Fibroblast of the aortic adventitia (primary cell): ENCODE data around the gene LRBA. TPM values are rescaled to one million over a fixed set of nuclear protein-coding genes. Genes with fewer than 3 reads are reported as not detected.
A peak's percentile ranks its signal among the peaks of the same experiment; 100 is the strongest.

Experiments
- DNase-seq: peaks from one replicate; pipeline ENCODE4 v3.0.0-alpha.2; 2010; ENCODE audit warnings: low read depth
- H3K4me3 ChIP-seq: 2 replicates; pipeline ENCODE4 v1.5.1; 2011; ENCODE audit warnings: low read depth, mild to moderate bottlenecking, control low read depth, low read length, moderate library complexity
- total RNA-seq: library from RNA; depleted of rRNA; stranded (reverse); fragments of >200 nt; gene quantifications from 2 replicates; pipeline ENCODE4 v1.2.3, GENCODE V29; 2012; ENCODE audit warnings: low replicate concordance
- TF ChIP-seq, protein P1 (sequence below): IDR thresholded peaks from 2 replicates; pipeline ENCODE4 v1.5.1; 2011; ENCODE audit warnings: mild to moderate bottlenecking, low read length, control low read depth, inconsistent platforms; ENCODE audit not compliant: insufficient read depth

Gene LRBA
- total RNA-seq, 1 donor: 45.8 TPM

- no peak for DNase-seq
- no peak overlapping the region for H3K4me3 ChIP-seq
- TF ChIP-seq, protein P1, sequence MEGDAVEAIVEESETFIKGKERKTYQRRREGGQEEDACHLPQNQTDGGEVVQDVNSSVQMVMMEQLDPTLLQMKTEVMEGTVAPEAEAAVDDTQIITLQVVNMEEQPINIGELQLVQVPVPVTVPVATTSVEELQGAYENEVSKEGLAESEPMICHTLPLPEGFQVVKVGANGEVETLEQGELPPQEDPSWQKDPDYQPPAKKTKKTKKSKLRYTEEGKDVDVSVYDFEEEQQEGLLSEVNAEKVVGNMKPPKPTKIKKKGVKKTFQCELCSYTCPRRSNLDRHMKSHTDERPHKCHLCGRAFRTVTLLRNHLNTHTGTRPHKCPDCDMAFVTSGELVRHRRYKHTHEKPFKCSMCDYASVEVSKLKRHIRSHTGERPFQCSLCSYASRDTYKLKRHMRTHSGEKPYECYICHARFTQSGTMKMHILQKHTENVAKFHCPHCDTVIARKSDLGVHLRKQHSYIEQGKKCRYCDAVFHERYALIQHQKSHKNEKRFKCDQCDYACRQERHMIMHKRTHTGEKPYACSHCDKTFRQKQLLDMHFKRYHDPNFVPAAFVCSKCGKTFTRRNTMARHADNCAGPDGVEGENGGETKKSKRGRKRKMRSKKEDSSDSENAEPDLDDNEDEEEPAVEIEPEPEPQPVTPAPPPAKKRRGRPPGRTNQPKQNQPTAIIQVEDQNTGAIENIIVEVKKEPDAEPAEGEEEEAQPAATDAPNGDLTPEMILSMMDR: no peak
These were observed 659.7 kb downstream of the LRBA start for GRCh38 chr4:150355418-150355817.

DNA sequence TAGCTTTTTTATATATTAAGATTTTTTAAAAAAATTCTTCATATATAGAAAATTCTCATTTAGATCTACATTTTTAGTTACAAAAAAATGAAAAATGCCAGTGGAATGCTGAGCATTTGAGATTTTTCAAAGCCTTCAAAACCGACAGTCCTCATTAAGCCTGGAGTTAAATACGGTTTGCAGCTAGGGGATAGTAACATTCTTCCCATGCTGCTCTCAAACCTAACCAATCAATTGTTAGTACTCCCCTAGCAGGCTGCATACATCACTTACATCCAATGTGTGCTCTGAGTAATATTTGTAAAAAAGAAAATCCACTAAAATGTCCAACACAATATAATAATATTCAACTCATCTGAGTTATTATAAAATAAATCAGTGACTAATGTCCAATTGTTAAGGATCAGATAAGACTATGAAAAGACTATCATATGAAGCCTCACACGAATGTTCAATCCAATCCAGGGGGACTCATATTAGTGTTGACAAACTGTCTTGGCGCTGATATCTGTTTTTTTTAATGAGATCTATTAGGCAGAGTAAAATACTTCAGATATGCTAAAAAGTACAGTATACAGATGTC is 660.8 kb downstream of the LRBA start:
- TF ChIP-seq, protein P1: no peak
- H3K4me3 ChIP-seq: no peak overlapping the region
- no peak for DNase-seq

DNA sequence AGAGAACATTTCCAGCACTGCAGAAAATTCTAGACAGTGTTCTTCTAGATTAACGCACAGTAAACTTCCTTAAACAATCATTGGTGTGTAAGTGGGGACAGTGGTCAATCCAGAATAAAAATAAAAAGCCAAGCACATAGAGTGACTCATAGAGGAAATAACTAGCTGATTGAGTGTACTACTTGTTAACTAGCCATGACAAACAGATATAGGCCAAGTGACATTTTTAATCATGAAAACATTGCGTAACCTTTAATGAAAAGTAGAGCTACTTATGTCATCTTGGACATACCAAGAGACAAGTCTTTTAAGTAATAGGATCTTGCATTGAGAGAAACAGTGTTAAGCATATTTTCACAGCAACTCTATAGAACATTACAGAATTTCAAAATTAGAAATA is 667.0 kb downstream of the LRBA start:
- no peak overlapping the region for H3K4me3 ChIP-seq
- peak; percentile 50 for DNase-seq
- TF ChIP-seq, protein P1: no peak

GRCh38 chr4:150345207-150345744 is 669.8 kb downstream of the LRBA start:
- DNase-seq: no peak
- H3K4me3 ChIP-seq: no peak overlapping the region
- TF ChIP-seq, protein P1: no peak

DNA sequence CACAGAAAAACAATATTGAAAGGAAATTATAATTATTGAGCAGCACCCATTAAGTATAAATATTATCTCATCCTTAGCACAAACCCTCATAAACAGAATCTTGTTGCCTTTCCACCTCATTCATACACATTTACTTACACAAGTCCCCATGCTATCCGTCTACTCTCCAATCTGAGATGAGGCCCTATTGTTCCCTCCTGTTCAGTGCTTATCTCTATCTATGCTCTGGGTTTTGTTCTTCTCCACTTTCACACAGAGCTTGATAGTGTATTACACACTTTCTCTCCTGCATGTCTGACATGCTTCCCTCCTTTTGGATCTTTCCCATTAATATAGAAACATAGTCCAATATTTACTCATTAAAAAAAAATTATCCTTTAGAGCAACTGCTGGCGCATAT is 671.3 kb downstream of the LRBA start:
- TF ChIP-seq, protein P1: no peak
- H3K4me3 ChIP-seq: no peak overlapping the region
- no peak for DNase-seq

DNA sequence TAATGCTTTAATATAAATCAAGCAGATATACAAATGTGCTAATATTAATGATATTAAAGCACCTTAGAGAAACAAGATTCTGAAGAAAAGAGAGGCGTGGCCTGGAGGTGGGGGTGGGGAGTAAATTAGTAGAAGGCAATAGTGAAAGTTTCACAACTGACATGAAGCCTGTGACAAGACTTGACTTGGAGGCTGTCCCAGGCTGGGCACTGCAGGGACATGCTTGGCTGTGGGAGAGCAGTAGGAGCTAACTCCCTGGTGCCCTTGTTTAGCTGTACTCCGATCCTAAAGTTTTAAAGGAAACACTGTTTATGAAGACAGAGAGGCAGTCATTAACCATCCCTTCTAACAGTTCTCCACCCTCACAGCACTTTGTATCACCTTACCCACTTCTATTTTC is 672.1 kb downstream of the LRBA start:
- H3K4me3 ChIP-seq: no peak overlapping the region
- no peak for DNase-seq

More for the DNA sequence above, 672.1 kb downstream of the LRBA start:
- TF ChIP-seq, protein P1: no peak
